HG03103 (cell line): ENCODE measurements around the gene TOR4A.

ENCODE experiments used
- ATAC-seq: cut with Tn5 transposase; IDR thresholded peaks from one replicate; pipeline ENCODE4 v1.9.1; 2021; ENCODE audit warnings: low read depth; ENCODE audit not compliant: unreplicated experiment

The TOR4A gene

DNA sequence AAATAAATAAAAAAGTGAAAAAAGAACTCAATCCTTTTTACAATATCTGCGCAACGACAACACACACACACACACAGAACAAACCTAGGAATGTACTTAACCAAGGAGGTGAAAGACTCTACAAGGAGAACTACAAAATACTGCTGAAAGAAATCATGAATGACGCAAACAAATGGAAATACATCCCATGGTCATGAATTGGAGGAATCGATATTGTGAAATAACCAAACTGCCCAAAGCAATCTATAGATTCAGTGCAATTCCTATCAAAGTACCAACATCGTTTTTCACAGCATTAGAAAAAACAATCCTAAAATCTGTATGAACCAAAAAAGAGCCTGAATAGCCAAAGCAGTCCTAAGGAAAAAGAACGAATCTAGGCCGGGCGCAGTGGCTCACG is 54.4 kb downstream of the TOR4A start:
- ATAC-seq = no peak
